Measurements from ENCODE around the gene PDZD4. TPM values are rescaled to one million over a fixed set of nuclear protein-coding genes. Genes with fewer than 3 reads are reported as not detected.

PDZD4 gene
- total RNA-seq, 4 donors from 2014 or later, result 2.2 to 6.4 (median 4.6) TPM

GRCh38 chrX:153861733-153862310, 31.5 kb upstream of the PDZD4 start:
- TF ChIP-seq CTCF (IDR thresholded peaks at IDR 0.05) (no peak), POLR2A (IDR thresholded peaks at IDR 0.05) (no peak)
- intact Hi-C loops (cut with DNase I; ENCODE audit: low total_unique reads), result no loop called here
- WGBS, 2 donors, result 60 to 77% methylated on average over 19 to 21 of the region's 21 CpGs

GRCh38 chrX:153861151-153861550, 30.8 kb upstream of the PDZD4 start:
- no peak overlapping the region for H3K4me3 ChIP-seq (ENCODE audit: low read depth, poor library complexity, severe bottlenecking)
- intact Hi-C loops (cut with DNase I; ENCODE audit: low total_unique reads), result no loop called here
- WGBS, 2 donors, result 48 to 71% methylated on average over 7 to 10 of the region's 10 CpGs
- TF ChIP-seq POLR2A (IDR thresholded peaks at IDR 0.05) (no peak), CTCF (IDR thresholded peaks at IDR 0.05) (no peak)
- DNase-seq (ENCODE audit: low spot score in 2 of 2), result no peak

More at GRCh38 chrX:153861733-153862310, 31.5 kb upstream of the PDZD4 start:
- DNase-seq (ENCODE audit: low spot score in 2 of 2), result no peak
- no peak overlapping the region for H3K4me3 ChIP-seq (ENCODE audit: low read depth, poor library complexity, severe bottlenecking)

- no peak for DNase-seq (ENCODE audit: low spot score in 2 of 2)
- TF ChIP-seq CTCF (IDR thresholded peaks at IDR 0.05) (no peak), POLR2A (IDR thresholded peaks at IDR 0.05) (no peak)
- intact Hi-C loops (cut with DNase I; ENCODE audit: low total_unique reads), result no loop called here
- H3K4me3 ChIP-seq (ENCODE audit: low read depth, poor library complexity, severe bottlenecking), result no peak overlapping the region
- WGBS, 2 donors, result 74 to 83% methylated on average over 2 of the region's 2 CpGs
Measured at GRCh38 chrX:153857348-153857903, 27.1 kb upstream of the PDZD4 start.

- intact Hi-C loops (cut with DNase I; ENCODE audit: low total_unique reads), result no loop called here
- no peak overlapping the region for H3K4me3 ChIP-seq (ENCODE audit: low read depth, poor library complexity, severe bottlenecking)
- WGBS, 2 donors, result 79 to 85% methylated on average over 9 of the region's 9 CpGs
- DNase-seq (ENCODE audit: low spot score in 2 of 2), result no peak
- TF ChIP-seq POLR2A (IDR thresholded peaks at IDR 0.05), result no peak
- no peak for TF ChIP-seq CTCF (IDR thresholded peaks at IDR 0.05)
Measured at GRCh38 chrX:153854702-153855101, 24.4 kb upstream of the PDZD4 start.

- TF ChIP-seq POLR2A (IDR thresholded peaks at IDR 0.05) (no peak), CTCF (IDR thresholded peaks at IDR 0.05) (no peak)
- WGBS, 2 donors, result 82 to 93% methylated on average over 3 of the region's 3 CpGs
- intact Hi-C loops (cut with DNase I; ENCODE audit: low total_unique reads), result no loop called here
- H3K4me3 ChIP-seq (ENCODE audit: low read depth, poor library complexity, severe bottlenecking), result no peak overlapping the region
- no peak for DNase-seq (ENCODE audit: low spot score in 2 of 2)
Measured at GRCh38 chrX:153853902-153854267, 23.5 kb upstream of the PDZD4 start.

Measured in lower leg skin (tissue), 4 donors.